Measurements from ENCODE around the gene C1QTNF5. TPM values are rescaled to one million over a fixed set of nuclear protein-coding genes. Genes with fewer than 3 reads are reported as not detected.
A peak's percentile ranks its signal among the peaks of the same experiment; 100 is the strongest.

C1QTNF5 gene
- total RNA-seq, 4 donors from 2014 or later = 5.3 to 18.8 (median 10.3) TPM

GRCh38 chr11:119361941-119362725 lies 21.4 kb upstream of the C1QTNF5 start:
- Histone ChIP-seq H3K4me1 (peaks cover 36 to 80% (median 48%) of the 10 kb centered on the region in 3 donors), H3K27ac (peak overlapping the region; percentile 66 to 95 (median 90)), H3K36me3 (peaks cover 0 to 30% (median 0%) of the 10 kb centered on the region in 3 donors), H3K27me3 (peaks cover 0 to 30% (median 0%) of the 10 kb centered on the region in 4 donors), H3K9me3 (no peaks in the 10 kb centered on the region), H3K4me3 (peak overlapping the region in 3 of 4 donors; percentile 52 to 76 (median 67))
- intact Hi-C loops (cut with DNase I) = no loop called here
- DNase-seq = no peak
- TF ChIP-seq POLR2A (IDR thresholded peaks at IDR 0.05) (no peak), CTCF (IDR thresholded peaks at IDR 0.05) (no peak)
- 59 to 67% methylated on average over 9 to 10 of the region's 11 CpGs for WGBS, 2 donors

GRCh38 chr11:119361056-119361787 lies 20.5 kb upstream of the C1QTNF5 start:
- 24 to 41% methylated on average over 6 to 7 of the region's 8 CpGs for WGBS, 2 donors
- peaks cover 0 to 34% (median 0%) of the 10 kb centered on the region in 3 donors for H3K36me3 ChIP-seq
- no peak for DNase-seq
- no peaks in the 10 kb centered on the region for H3K9me3 ChIP-seq
- H3K4me1 ChIP-seq = peaks cover 40 to 80% (median 45%) of the 10 kb centered on the region in 3 donors
- H3K27me3 ChIP-seq = peaks cover 0 to 30% (median 0%) of the 10 kb centered on the region in 4 donors
- H3K4me3 ChIP-seq = peak overlapping the region in 2 of 4 donors; percentile 52 to 67
- TF ChIP-seq CTCF (IDR thresholded peaks at IDR 0.05) = no peak
- TF ChIP-seq POLR2A (IDR thresholded peaks at IDR 0.05) = no peak
- peak overlapping the region; percentile 34 to 95 (median 90) for H3K27ac ChIP-seq
- intact Hi-C loops (cut with DNase I) = no loop called here

GRCh38 chr11:119359365-119360214 lies 18.9 kb upstream of the C1QTNF5 start:
- H3K27ac ChIP-seq = peak overlapping the region in 3 of 4 donors; percentile 16 to 95 (median 89)
- 69 to 79% methylated on average over 8 to 10 of the region's 10 CpGs for WGBS, 2 donors
- H3K4me1 ChIP-seq = peaks cover 43 to 80% (median 54%) of the 10 kb centered on the region in 3 donors
- DNase-seq = no peak
- intact Hi-C loops (cut with DNase I) = no loop called here
- H3K27me3 ChIP-seq = peaks cover 0 to 19% (median 0%) of the 10 kb centered on the region in 4 donors
- H3K9me3 ChIP-seq = no peaks in the 10 kb centered on the region
- no peak overlapping the region for H3K4me3 ChIP-seq
- peaks cover 0 to 34% (median 0%) of the 10 kb centered on the region in 3 donors for H3K36me3 ChIP-seq
- TF ChIP-seq CTCF (IDR thresholded peaks at IDR 0.05) (no peak), POLR2A (IDR thresholded peaks at IDR 0.05) (no peak)

- peak overlapping the region; percentile 37 to 75 (median 51) for H3K4me3 ChIP-seq
- peak overlapping the region; percentile 70 to 85 (median 80) for H3K27ac ChIP-seq
- intact Hi-C loops (cut with DNase I) = no loop called here
- peaks cover 29 to 73% (median 42%) of the 10 kb centered on the region in 3 donors for H3K4me1 ChIP-seq
- 55% methylated on average over 10 of the region's 13 CpGs; no CpG with 5 or more reads in 1 of the 2 donors for WGBS, 2 donors
- peaks cover 0 to 34% (median 0%) of the 10 kb centered on the region in 3 donors for H3K36me3 ChIP-seq
- no peaks in the 10 kb centered on the region for H3K27me3 ChIP-seq
- TF ChIP-seq POLR2A (IDR thresholded peaks at IDR 0.05) = no peak
- no peak for TF ChIP-seq CTCF (IDR thresholded peaks at IDR 0.05)
- DNase-seq = no peak
- H3K9me3 ChIP-seq = no peaks in the 10 kb centered on the region
Observed at GRCh38 chr11:119357074-119357473, 16.4 kb upstream of the C1QTNF5 start.
